ENCODE data around the gene RBMS3. TPM values are rescaled to one million over a fixed set of nuclear protein-coding genes. Genes with fewer than 3 reads are reported as not detected.

Gene RBMS3
- total RNA-seq, 1 donor from 2014 or later = 58.5 TPM

- Histone ChIP-seq H3K27ac (no peak overlapping the region), H3K27me3 (ENCODE audit: low read depth) (no peaks in the 10 kb centered on the region), H3K4me1 (peaks cover 25% of the 10 kb centered on the region), H3K9me3 (no peaks in the 10 kb centered on the region), H3K4me3 (no peak overlapping the region), H3K36me3 (no peaks in the 10 kb centered on the region)
- intact Hi-C loops (cut with DNase I) = no loop called here
- DNase-seq (no peak), ATAC-seq (no peak)
- TF ChIP-seq CTCF (IDR thresholded peaks at IDR 0.05) = no peak
Measured at GRCh38 chr3:29317659-29318173, 36.8 kb downstream of the RBMS3 start.

- no peak overlapping the region for H3K4me3 ChIP-seq
- H3K4me1 ChIP-seq = peaks cover 20% of the 10 kb centered on the region
- no peak overlapping the region for H3K27ac ChIP-seq
- DNase-seq = no peak
- no peak for ATAC-seq
- H3K27me3 ChIP-seq (ENCODE audit: low read depth) = no peaks in the 10 kb centered on the region
- TF ChIP-seq CTCF (IDR thresholded peaks at IDR 0.05) = no peak
- intact Hi-C loops (cut with DNase I) = no loop called here
- H3K9me3 ChIP-seq = no peaks in the 10 kb centered on the region
- no peaks in the 10 kb centered on the region for H3K36me3 ChIP-seq
Measured at GRCh38 chr3:29318251-29318650, 37.4 kb downstream of the RBMS3 start.

GRCh38 chr3:29319262-29319661 is 38.4 kb downstream of the RBMS3 start:
- no peaks in the 10 kb centered on the region for H3K27me3 ChIP-seq (ENCODE audit: low read depth)
- no peak for ATAC-seq
- no peak overlapping the region for H3K27ac ChIP-seq
- no peaks in the 10 kb centered on the region for H3K9me3 ChIP-seq
- no peak for TF ChIP-seq CTCF (IDR thresholded peaks at IDR 0.05)
- H3K4me3 ChIP-seq = no peak overlapping the region
- H3K4me1 ChIP-seq = peaks cover 20% of the 10 kb centered on the region
- no peak for DNase-seq
- H3K36me3 ChIP-seq = no peaks in the 10 kb centered on the region
- intact Hi-C loops (cut with DNase I) = no loop called here

- Histone ChIP-seq H3K4me3 (no peak overlapping the region), H3K27ac (no peak overlapping the region), H3K4me1 (peaks cover 23% of the 10 kb centered on the region)
Measured at GRCh38 chr3:29319798-29320197, 38.9 kb downstream of the RBMS3 start.

GRCh38 chr3:29322586-29322985 is 41.7 kb downstream of the RBMS3 start:
- no peak for TF ChIP-seq CTCF (IDR thresholded peaks at IDR 0.05)
- Histone ChIP-seq H3K36me3 (no peaks in the 10 kb centered on the region), H3K27ac (no peak overlapping the region), H3K4me3 (no peak overlapping the region), H3K27me3 (ENCODE audit: low read depth) (no peaks in the 10 kb centered on the region), H3K9me3 (no peaks in the 10 kb centered on the region), H3K4me1 (peaks cover 26% of the 10 kb centered on the region)
- ATAC-seq (no peak), DNase-seq (no peak)
- intact Hi-C loops (cut with DNase I) = no loop called here

More at GRCh38 chr3:29319798-29320197, 38.9 kb downstream of the RBMS3 start:
- Histone ChIP-seq H3K27me3 (ENCODE audit: low read depth) (no peaks in the 10 kb centered on the region), H3K36me3 (no peaks in the 10 kb centered on the region), H3K9me3 (no peaks in the 10 kb centered on the region)
- TF ChIP-seq CTCF (IDR thresholded peaks at IDR 0.05) = no peak
- intact Hi-C loops (cut with DNase I) = no loop called here
- DNase-seq (no peak), ATAC-seq (no peak)

Data from lower lobe of right lung (tissue), 2 donors.